ENCODE measurements around the gene MAP6. TPM values are rescaled to one million over a fixed set of nuclear protein-coding genes. Genes with fewer than 3 reads are reported as not detected.

Gene MAP6
- total and polyA plus RNA-seq, 10 donors, result 1.3 to 9.0 (median 2.3) TPM

- intact Hi-C loops (cut with DNase I; ENCODE audit: low total_unique reads), result loop anchor here (10.0 kb wide), 1 partner anchor 46 kb away; no protein-coding TSS in a partner anchor
- H3K4me1 ChIP-seq, result peaks cover 0 to 11% (median 7%) of the 10 kb centered on the region in 6 donors
- peaks cover 0 to 8% (median 0%) of the 10 kb centered on the region in 7 donors for H3K27me3 ChIP-seq (replicated peaks in 1 of 7)
- H3K9me3 ChIP-seq, result no peaks in the 10 kb centered on the region
- 89 to 96% (median 94%) methylated on average over 5 to 8 of the region's 8 CpGs for WGBS, 5 donors
- no peak overlapping the region for H3K4me3 ChIP-seq
- TF ChIP-seq POLR2AphosphoS5 (IDR thresholded peaks at IDR 0.05) (no peak), POLR2A (IDR thresholded peaks at IDR 0.05) (no peak), CTCF (IDR thresholded peaks at IDR 0.05 in 8 of 11, conservative IDR thresholded peaks at IDR 0.05 in 3 of 11) (no peak)
- H3K36me3 ChIP-seq, result no peaks in the 10 kb centered on the region
- DNase-seq, result no peak
- H3K27ac ChIP-seq, result no peak overlapping the region
Measured at GRCh38 chr11:75548595-75549272, 120.1 kb downstream of the MAP6 start.

DNA sequence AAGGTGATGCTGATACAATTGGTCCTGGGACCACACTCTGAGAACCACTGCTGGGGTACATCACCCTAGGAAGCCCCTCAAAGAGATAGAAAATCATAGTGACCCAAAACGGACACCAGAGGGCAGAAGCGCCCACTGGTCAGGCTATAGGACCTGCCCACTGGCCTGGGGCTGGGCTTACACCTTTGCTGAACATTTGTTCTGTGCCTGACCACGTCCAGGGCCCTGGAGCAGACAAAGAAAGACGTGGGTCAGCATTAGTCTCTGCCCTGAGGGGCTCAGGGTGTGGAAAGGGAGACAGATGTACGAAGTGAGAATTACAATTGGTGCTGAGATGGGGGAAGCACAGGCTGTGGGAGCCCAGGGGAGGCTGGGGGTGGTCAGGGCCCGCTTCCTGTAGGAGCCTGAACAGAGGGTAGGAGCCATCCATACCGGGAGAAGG, 121.2 kb downstream of the MAP6 start:
- H3K27me3 ChIP-seq (replicated peaks in 1 of 7), result peaks cover 0 to 8% (median 0%) of the 10 kb centered on the region in 7 donors
- H3K27ac ChIP-seq, result no peak overlapping the region
- WGBS, 5 donors, result 16 to 28% (median 23%) methylated on average over 7 of the region's 7 CpGs
- no peaks in the 10 kb centered on the region for H3K36me3 ChIP-seq
- no peak overlapping the region for H3K4me3 ChIP-seq
- intact Hi-C loops (cut with DNase I; ENCODE audit: low total_unique reads), result loop anchor here (10.0 kb wide), 1 partner anchor 47 kb away; no protein-coding TSS in a partner anchor
- peak in 2 of 3 donors; percentile 15 to 21 for TF ChIP-seq POLR2AphosphoS5 (IDR thresholded peaks at IDR 0.05)
- peak; percentile 28 to 84 (median 73) for TF ChIP-seq CTCF (IDR thresholded peaks at IDR 0.05 in 8 of 11, conservative IDR thresholded peaks at IDR 0.05 in 3 of 11)
- no peak for TF ChIP-seq POLR2A (IDR thresholded peaks at IDR 0.05)
- no peaks in the 10 kb centered on the region for H3K9me3 ChIP-seq
- peaks cover 0 to 17% (median 5%) of the 10 kb centered on the region in 6 donors for H3K4me1 ChIP-seq
- DNase-seq, result no peak

DNA sequence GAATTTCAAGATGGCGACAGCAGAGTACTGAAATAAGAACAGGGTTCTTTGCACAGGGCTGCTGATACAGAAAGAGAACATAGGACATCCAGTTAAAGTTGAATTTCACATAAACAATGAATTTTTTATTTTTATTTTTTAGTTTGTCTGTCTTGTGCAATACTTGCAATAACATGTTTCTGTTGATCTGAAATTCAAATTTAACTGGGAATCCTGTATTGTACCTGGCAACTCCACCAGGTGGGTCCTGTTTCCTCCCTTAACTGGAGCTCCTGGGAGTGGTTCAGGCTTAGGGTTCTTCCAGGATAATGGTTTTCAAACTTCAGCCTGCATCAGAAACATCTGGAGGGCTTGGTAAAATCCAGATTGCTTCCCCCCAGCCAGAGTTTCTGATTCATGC, 121.7 kb downstream of the MAP6 start:
- intact Hi-C loops (cut with DNase I; ENCODE audit: low total_unique reads), result loop anchor here (10.0 kb wide), 1 partner anchor 48 kb away; no protein-coding TSS in a partner anchor
- Histone ChIP-seq H3K9me3 (no peaks in the 10 kb centered on the region), H3K4me1 (peaks cover 0 to 21% (median 5%) of the 10 kb centered on the region in 6 donors), H3K27me3 (replicated peaks in 1 of 7) (peaks cover 0 to 8% (median 0%) of the 10 kb centered on the region in 7 donors), H3K27ac (no peak overlapping the region), H3K36me3 (no peaks in the 10 kb centered on the region), H3K4me3 (no peak overlapping the region)
- 94 to 97% (median 95%) methylated on average over 1 of the region's 1 CpG for WGBS, 5 donors
- TF ChIP-seq POLR2AphosphoS5 (IDR thresholded peaks at IDR 0.05), result no peak
- TF ChIP-seq POLR2A (IDR thresholded peaks at IDR 0.05), result no peak
- no peak for TF ChIP-seq CTCF (IDR thresholded peaks at IDR 0.05 in 8 of 11, conservative IDR thresholded peaks at IDR 0.05 in 3 of 11)
- no peak for DNase-seq

GRCh38 chr11:75543806-75544205, 125.0 kb downstream of the MAP6 start:
- intact Hi-C loops (cut with DNase I; ENCODE audit: low total_unique reads), result loop anchor here (10.0 kb wide), 1 partner anchor 51 kb away; no protein-coding TSS in a partner anchor
- no peak for TF ChIP-seq POLR2AphosphoS5 (IDR thresholded peaks at IDR 0.05)

More at GRCh38 chr11:75543806-75544205, 125.0 kb downstream of the MAP6 start:
- Histone ChIP-seq H3K4me1 (peaks cover 0 to 21% (median 6%) of the 10 kb centered on the region in 6 donors), H3K27ac (no peak overlapping the region), H3K9me3 (no peaks in the 10 kb centered on the region), H3K36me3 (no peaks in the 10 kb centered on the region), H3K4me3 (no peak overlapping the region), H3K27me3 (replicated peaks in 1 of 7) (peaks cover 0 to 8% (median 0%) of the 10 kb centered on the region in 7 donors)
- DNase-seq, result no peak
- WGBS, 5 donors, result 82 to 91% (median 88%) methylated on average over 6 of the region's 6 CpGs

All from spleen (tissue), 11 donors.